ENCODE data around the gene MYO18A.

MYO18A gene

GRCh38 chr17:29124925-29125273, 55.3 kb downstream of the MYO18A start:
- DNase-seq (ENCODE audit: low read depth in 2 of 2), result no peak

- DNase-seq (ENCODE audit: low read depth in 2 of 2), result peak in 1 of 2 experiments; percentile 33
Observed at GRCh38 chr17:29124135-29124924, 55.9 kb downstream of the MYO18A start.

- no peak for DNase-seq (ENCODE audit: low read depth in 2 of 2)
Observed at GRCh38 chr17:29123111-29123510, 57.1 kb downstream of the MYO18A start.

GRCh38 chr17:29121442-29121841, 58.8 kb downstream of the MYO18A start:
- DNase-seq (ENCODE audit: low read depth in 2 of 2), result no peak

- DNase-seq (ENCODE audit: low read depth in 2 of 2), result no peak
Observed at GRCh38 chr17:29120433-29120832, 59.8 kb downstream of the MYO18A start.

- DNase-seq (ENCODE audit: low read depth in 2 of 2), result no peak
Observed at GRCh38 chr17:29119265-29119664, 60.9 kb downstream of the MYO18A start.

- DNase-seq (ENCODE audit: low read depth in 2 of 2), result no peak
Observed at GRCh38 chr17:29116804-29117753, 63.1 kb downstream of the MYO18A start.

- DNase-seq (ENCODE audit: low read depth in 2 of 2), result no peak
Observed at GRCh38 chr17:29115961-29116803, 64.0 kb downstream of the MYO18A start.

GRCh38 chr17:29115435-29115834, 64.8 kb downstream of the MYO18A start:
- no peak for DNase-seq (ENCODE audit: low read depth in 2 of 2)

- no peak for DNase-seq (ENCODE audit: low read depth in 2 of 2)
Observed at GRCh38 chr17:29114141-29114540, 66.1 kb downstream of the MYO18A start.

- DNase-seq (ENCODE audit: low read depth in 2 of 2), result no peak
Observed at GRCh38 chr17:29113334-29113733, 66.9 kb downstream of the MYO18A start.

- no peak for DNase-seq (ENCODE audit: low read depth in 2 of 2)
Observed at GRCh38 chr17:29112771-29113295, 67.4 kb downstream of the MYO18A start.

GRCh38 chr17:29111816-29112499, 68.2 kb downstream of the MYO18A start:
- DNase-seq (ENCODE audit: low read depth in 2 of 2), result peak in 1 of 2 experiments; percentile 33

- DNase-seq (ENCODE audit: low read depth in 2 of 2), result no peak
Observed at GRCh38 chr17:29110372-29110757, 69.8 kb downstream of the MYO18A start.

- DNase-seq (ENCODE audit: low read depth in 2 of 2), result no peak
Observed at GRCh38 chr17:29109477-29110371, 70.5 kb downstream of the MYO18A start.

GRCh38 chr17:29108823-29109476, 71.2 kb downstream of the MYO18A start:
- no peak for DNase-seq (ENCODE audit: low read depth in 2 of 2)

- DNase-seq (ENCODE audit: low read depth in 2 of 2), result no peak
Observed at GRCh38 chr17:29107933-29108822, 72.0 kb downstream of the MYO18A start.

GRCh38 chr17:29107084-29107483, 73.1 kb downstream of the MYO18A start:
- no peak for DNase-seq (ENCODE audit: low read depth in 2 of 2)

All from fibroblast of skin of left biceps (primary cell).